ENCODE measurements around the gene SPIRE2.

GRCh38 chr16:89900885-89901284 lies 72.6 kb downstream of the SPIRE2 start:
- no peak for TF ChIP-seq CTCF (IDR thresholded peaks at IDR 0.05)
- TF ChIP-seq EP300 (IDR thresholded peaks at IDR 0.05) = no peak
- no peak for TF ChIP-seq POLR2AphosphoS5 (IDR thresholded peaks at IDR 0.05)

Measured in gastroesophageal sphincter (tissue), 3 donors.